Activated gamma-delta T cell (primary cell): ENCODE results near the gene ZNFX1.

Experiments
- DNase-seq: peaks from one replicate; lab custom pipeline; 2025; lab: John Stamatoyannopoulos, UW

The ZNFX1 gene

GRCh38 chr20:49278818-49279676, 1.2 kb upstream of the ZNFX1 start:
- no peak for DNase-seq

- DNase-seq: no peak
These were observed 146 bp downstream of the ZNFX1 start for GRCh38 chr20:49277786-49278035.

GRCh38 chr20:49276961-49277785, 684 bp downstream of the ZNFX1 start:
- no peak for DNase-seq

GRCh38 chr20:49276161-49276960, 1.5 kb downstream of the ZNFX1 start:
- DNase-seq: no peak

GRCh38 chr20:49275636-49276035, 2.2 kb downstream of the ZNFX1 start:
- DNase-seq: no peak

- no peak for DNase-seq
These were observed 2.6 kb downstream of the ZNFX1 start for GRCh38 chr20:49275216-49275615.

GRCh38 chr20:49273696-49274277, 4.1 kb downstream of the ZNFX1 start:
- no peak for DNase-seq

GRCh38 chr20:49272654-49273053, 5.2 kb downstream of the ZNFX1 start:
- no peak for DNase-seq

- no peak for DNase-seq
These were observed 7.1 kb downstream of the ZNFX1 start for GRCh38 chr20:49270736-49271135.

GRCh38 chr20:49270177-49270576, 7.7 kb downstream of the ZNFX1 start:
- no peak for DNase-seq

- DNase-seq: no peak
These were observed 9.1 kb downstream of the ZNFX1 start for GRCh38 chr20:49268600-49269365.

- no peak for DNase-seq
These were observed 10.5 kb downstream of the ZNFX1 start for GRCh38 chr20:49267327-49267726.

GRCh38 chr20:49262444-49262843, 15.4 kb downstream of the ZNFX1 start:
- DNase-seq: no peak

- no peak for DNase-seq
These were observed 16.7 kb downstream of the ZNFX1 start for GRCh38 chr20:49261173-49261572.

GRCh38 chr20:49260218-49260617, 17.6 kb downstream of the ZNFX1 start:
- DNase-seq: no peak

GRCh38 chr20:49259799-49260198, 18.1 kb downstream of the ZNFX1 start:
- DNase-seq: no peak

GRCh38 chr20:49259284-49259683, 18.6 kb downstream of the ZNFX1 start:
- no peak for DNase-seq

GRCh38 chr20:49256261-49256660, 21.6 kb downstream of the ZNFX1 start:
- DNase-seq: no peak

GRCh38 chr20:49252556-49253350, 25.1 kb downstream of the ZNFX1 start:
- DNase-seq: no peak

- DNase-seq: no peak
These were observed 28.8 kb downstream of the ZNFX1 start for GRCh38 chr20:49248879-49249665.
